ENCODE results near the gene SH3PXD2A.

Gene SH3PXD2A

GRCh38 chr10:103847909-103848468 is 7.4 kb downstream of the SH3PXD2A start:
- no peak for DNase-seq

- no peak for DNase-seq
Measured at GRCh38 chr10:103847346-103847745, 8.0 kb downstream of the SH3PXD2A start.

GRCh38 chr10:103845972-103846371 is 9.4 kb downstream of the SH3PXD2A start:
- peak; percentile 42 for DNase-seq

GRCh38 chr10:103845346-103845745 is 10.0 kb downstream of the SH3PXD2A start:
- peak; percentile 51 for DNase-seq

- no peak for DNase-seq
Measured at GRCh38 chr10:103843854-103844570, 11.4 kb downstream of the SH3PXD2A start.

- DNase-seq, result no peak
Measured at GRCh38 chr10:103843045-103843444, 12.3 kb downstream of the SH3PXD2A start.

GRCh38 chr10:103842605-103843004 is 12.8 kb downstream of the SH3PXD2A start:
- no peak for DNase-seq

- DNase-seq, result no peak
Measured at GRCh38 chr10:103841519-103841918, 13.9 kb downstream of the SH3PXD2A start.

GRCh38 chr10:103840740-103841070 is 14.7 kb downstream of the SH3PXD2A start:
- no peak for DNase-seq

GRCh38 chr10:103839872-103840739 is 15.3 kb downstream of the SH3PXD2A start:
- no peak for DNase-seq

GRCh38 chr10:103839519-103839871 is 15.9 kb downstream of the SH3PXD2A start:
- DNase-seq, result no peak

- no peak for DNase-seq
Measured at GRCh38 chr10:103838862-103839518, 16.4 kb downstream of the SH3PXD2A start.

- no peak for DNase-seq
Measured at GRCh38 chr10:103838070-103838395, 17.3 kb downstream of the SH3PXD2A start.

GRCh38 chr10:103837370-103838069 is 17.9 kb downstream of the SH3PXD2A start:
- no peak for DNase-seq

GRCh38 chr10:103836861-103837260 is 18.5 kb downstream of the SH3PXD2A start:
- DNase-seq, result no peak

- no peak for DNase-seq
Measured at GRCh38 chr10:103836273-103836672, 19.1 kb downstream of the SH3PXD2A start.

GRCh38 chr10:103835096-103836050 is 20.0 kb downstream of the SH3PXD2A start:
- DNase-seq, result no peak

- DNase-seq, result no peak
Measured at GRCh38 chr10:103834436-103835095, 20.8 kb downstream of the SH3PXD2A start.

- DNase-seq, result peak; percentile 14
Measured at GRCh38 chr10:103833731-103834365, 21.5 kb downstream of the SH3PXD2A start.

- no peak for DNase-seq
Measured at GRCh38 chr10:103832806-103833205, 22.6 kb downstream of the SH3PXD2A start.

Measured in MV-4-11 (cell line).